Muscle of leg (tissue), 11 donors: Measurements from ENCODE around the gene RREB1. TPM values are rescaled to one million over a fixed set of nuclear protein-coding genes. Genes with fewer than 3 reads are reported as not detected.
"Not testable (repeated sequence)": the region's sequence is repeated elsewhere in the genome, so short reads cannot be mapped to it uniquely, and the experiment has no call there.

Source experiments
- DNase-seq: peaks from one replicate; pipeline ENCODE4 v3.0.0; 2013
- H3K27ac ChIP-seq: one replicate; pipeline ENCODE4 v1.5.1; 2013; ENCODE audit warnings: mild to moderate bottlenecking, low read length, control low read depth
- H3K27me3 ChIP-seq: one replicate; pipeline ENCODE4 v1.6.1; 2013; ENCODE audit warnings: low read length; ENCODE audit not compliant: control insufficient read depth, insufficient read depth
- H3K36me3 ChIP-seq: one replicate; pipeline ENCODE4 v1.6.1; 2013; ENCODE audit warnings: low read length; ENCODE audit not compliant: control insufficient read depth, insufficient read depth
- H3K4me1 ChIP-seq: one replicate; pipeline ENCODE4 v1.6.1; 2013; ENCODE audit warnings: low read length; ENCODE audit not compliant: control insufficient read depth, insufficient read depth
- H3K4me3 ChIP-seq: one replicate; pipeline ENCODE4 v1.5.1; 2013; ENCODE audit warnings: low read length, control low read depth
- H3K9me3 ChIP-seq: replicated peaks from 2 replicates; pipeline ENCODE4 v1.6.1; 2013; ENCODE audit warnings: low read depth, low read length; ENCODE audit not compliant: control insufficient read depth
- whole genome bisulfite sequencing: methylation state at CpG from one replicate; pipeline ENCODE4 v1.1.5; 2013; ENCODE audit warnings: missing lambda C conversion rate; ENCODE audit not compliant: insufficient coverage; 5-methylcytosine and 5-hydroxymethylcytosine counted together
- polyA plus RNA-seq, 8 donors: library from polyadenylated mRNA; unstranded; fragments of 120-200 nt; gene quantifications; one replicate each; pipeline versions ENCODE4 v1.2.1 to v1.2.3, GENCODE V29; 2013; ENCODE audit warnings: inconsistent platforms in 1 of 8, low replicate concordance in 1 of 8; ENCODE audit not compliant: insufficient read length in 8 of 8, insufficient read depth in 1 of 8
- total RNA-seq: library from RNA; stranded (reverse); fragments of 120-200 nt; gene quantifications from one replicate; pipeline ENCODE4 v1.2.4, GENCODE V29; 2013

RREB1 gene
- total and polyA plus RNA-seq, 9 donors: 12.2 to 21.4 (median 19.0) TPM

- no peak for DNase-seq
- Histone ChIP-seq H3K27ac (no peak overlapping the region), H3K9me3 (peaks cover 5% of the 10 kb centered on the region), H3K4me3 (no peak overlapping the region), H3K27me3 (no peaks in the 10 kb centered on the region), H3K36me3 (no peaks in the 10 kb centered on the region), H3K4me1 (peaks cover 20% of the 10 kb centered on the region)
- 97% methylated on average over 8 of the region's 8 CpGs for WGBS
Observed at GRCh38 chr6:7267071-7267465, 159.3 kb downstream of the RREB1 start.

GRCh38 chr6:7267466-7268091, 159.8 kb downstream of the RREB1 start:
- Histone ChIP-seq H3K27ac (no peak overlapping the region), H3K4me3 (no peak overlapping the region), H3K9me3 (peaks cover 5% of the 10 kb centered on the region), H3K27me3 (no peaks in the 10 kb centered on the region), H3K36me3 (no peaks in the 10 kb centered on the region), H3K4me1 (peaks cover 20% of the 10 kb centered on the region)
- 73% methylated on average over 8 of the region's 13 CpGs for WGBS
- DNase-seq: peak; percentile 46

DNA sequence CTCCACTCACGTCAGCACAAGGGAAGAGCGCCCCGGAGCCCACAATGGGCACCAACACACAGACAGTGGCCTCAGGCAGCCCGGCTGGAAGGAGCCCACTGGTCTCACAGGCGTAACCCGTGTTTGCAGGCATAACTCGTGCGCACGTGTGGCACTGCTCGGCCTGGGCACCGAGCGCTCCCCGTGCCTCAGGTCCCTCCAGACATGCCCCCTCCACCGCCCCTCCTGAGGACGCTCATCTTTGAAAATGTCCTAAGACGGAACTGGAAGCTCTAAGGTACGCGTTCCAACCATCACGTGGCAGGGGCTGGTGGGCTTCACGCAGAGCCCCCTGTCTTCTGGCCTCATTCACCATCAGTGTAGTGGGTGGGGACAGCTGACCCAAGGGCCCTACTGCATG, 160.6 kb downstream of the RREB1 start:
- WGBS: 93% methylated on average over 20 of the region's 20 CpGs
- H3K27me3 ChIP-seq: no peaks in the 10 kb centered on the region
- H3K27ac ChIP-seq: no peak overlapping the region
- H3K36me3 ChIP-seq: no peaks in the 10 kb centered on the region
- no peak overlapping the region for H3K4me3 ChIP-seq
- H3K9me3 ChIP-seq: peaks cover 5% of the 10 kb centered on the region
- no peak for DNase-seq
- peaks cover 20% of the 10 kb centered on the region for H3K4me1 ChIP-seq

- H3K4me3 ChIP-seq: no peak overlapping the region
- WGBS: 56% methylated on average over 16 of the region's 23 CpGs
- peak; percentile 59 for DNase-seq
- H3K4me1 ChIP-seq: peaks cover 20% of the 10 kb centered on the region
- no peaks in the 10 kb centered on the region for H3K36me3 ChIP-seq
- no peak overlapping the region for H3K27ac ChIP-seq
- H3K9me3 ChIP-seq: peaks cover 5% of the 10 kb centered on the region
- H3K27me3 ChIP-seq: no peaks in the 10 kb centered on the region
Observed at GRCh38 chr6:7268816-7269555, 161.2 kb downstream of the RREB1 start.

DNA sequence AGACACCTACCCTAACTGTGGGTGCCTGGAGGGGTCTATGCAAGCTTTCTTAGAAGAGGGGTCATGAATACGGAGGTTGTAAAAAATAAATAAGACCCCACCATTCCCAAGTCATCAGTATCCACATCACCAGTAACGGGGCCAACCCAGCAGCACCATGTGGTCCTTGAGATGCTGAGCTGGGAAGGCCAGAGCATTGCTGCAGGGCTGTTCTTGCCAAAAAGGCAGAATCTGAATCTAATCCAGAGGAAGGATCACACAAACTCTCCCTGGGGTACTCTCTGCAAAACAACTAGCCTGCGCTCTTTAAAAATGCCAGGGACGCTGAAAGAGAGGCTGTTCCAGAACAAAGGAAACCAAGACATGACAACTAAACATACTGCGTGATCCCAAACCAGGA, 162.1 kb downstream of the RREB1 start:
- no peak overlapping the region for H3K4me3 ChIP-seq
- WGBS: 50% methylated on average over 1 of the region's 5 CpGs

GRCh38 chr6:7270320-7271204, 162.8 kb downstream of the RREB1 start:
- no peak overlapping the region for H3K4me3 ChIP-seq
- H3K27me3 ChIP-seq: no peaks in the 10 kb centered on the region
- peak; percentile 7 for DNase-seq
- peaks cover 5% of the 10 kb centered on the region for H3K9me3 ChIP-seq
- H3K27ac ChIP-seq: no peak overlapping the region
- H3K36me3 ChIP-seq: no peaks in the 10 kb centered on the region
- WGBS: 90% methylated on average over 7 of the region's 16 CpGs
- peaks cover 20% of the 10 kb centered on the region for H3K4me1 ChIP-seq

More for the DNA sequence above, 162.1 kb downstream of the RREB1 start:
- DNase-seq: peak; percentile 69
- H3K27ac ChIP-seq: no peak overlapping the region
- peaks cover 20% of the 10 kb centered on the region for H3K4me1 ChIP-seq
- no peaks in the 10 kb centered on the region for H3K27me3 ChIP-seq
- H3K9me3 ChIP-seq: peaks cover 5% of the 10 kb centered on the region
- H3K36me3 ChIP-seq: no peaks in the 10 kb centered on the region

GRCh38 chr6:7271205-7271534, 163.4 kb downstream of the RREB1 start:
- Histone ChIP-seq H3K27ac (no peak overlapping the region), H3K4me3 (no peak overlapping the region)

GRCh38 chr6:7273709-7274108, 165.9 kb downstream of the RREB1 start:
- no peak for DNase-seq
- Histone ChIP-seq H3K27ac (no peak overlapping the region), H3K4me1 (peaks cover 10% of the 10 kb centered on the region), H3K4me3 (no peak overlapping the region), H3K36me3 (no peaks in the 10 kb centered on the region), H3K9me3 (no peaks in the 10 kb centered on the region), H3K27me3 (no peaks in the 10 kb centered on the region)
- WGBS: 84% methylated on average over 6 of the region's 10 CpGs

More at GRCh38 chr6:7271205-7271534, 163.4 kb downstream of the RREB1 start:
- peaks cover under 1% of the 10 kb centered on the region for H3K9me3 ChIP-seq
- H3K27me3 ChIP-seq: no peaks in the 10 kb centered on the region
- WGBS: 73% methylated on average over 8 of the region's 11 CpGs
- no peaks in the 10 kb centered on the region for H3K36me3 ChIP-seq
- no peak for DNase-seq
- peaks cover 21% of the 10 kb centered on the region for H3K4me1 ChIP-seq

DNA sequence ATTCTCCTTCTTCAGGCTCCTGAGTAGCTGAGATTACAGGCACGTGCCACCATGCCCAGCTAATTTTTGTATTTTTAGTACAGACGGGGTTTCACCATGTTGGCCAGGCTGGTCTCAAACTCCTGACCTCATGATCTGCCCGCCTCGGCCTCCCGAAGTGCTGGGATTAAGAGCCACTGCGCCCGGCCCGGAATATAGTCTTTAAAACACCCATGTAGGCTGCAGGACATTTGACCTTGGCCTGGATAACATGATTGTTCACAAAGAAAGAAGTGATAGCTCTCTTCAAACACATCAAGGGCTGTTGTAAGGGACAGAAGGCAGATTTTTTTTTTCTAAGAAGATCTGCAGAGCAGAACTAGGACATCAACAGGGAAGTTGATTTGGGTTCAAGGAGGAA, 166.8 kb downstream of the RREB1 start:
- DNase-seq, H3K4me1 ChIP-seq, H3K9me3 ChIP-seq, H3K27me3 ChIP-seq, H3K36me3 ChIP-seq, H3K4me3 ChIP-seq, H3K27ac ChIP-seq: not testable (repeated sequence)
- WGBS: 86% methylated on average over 4 of the region's 8 CpGs

DNA sequence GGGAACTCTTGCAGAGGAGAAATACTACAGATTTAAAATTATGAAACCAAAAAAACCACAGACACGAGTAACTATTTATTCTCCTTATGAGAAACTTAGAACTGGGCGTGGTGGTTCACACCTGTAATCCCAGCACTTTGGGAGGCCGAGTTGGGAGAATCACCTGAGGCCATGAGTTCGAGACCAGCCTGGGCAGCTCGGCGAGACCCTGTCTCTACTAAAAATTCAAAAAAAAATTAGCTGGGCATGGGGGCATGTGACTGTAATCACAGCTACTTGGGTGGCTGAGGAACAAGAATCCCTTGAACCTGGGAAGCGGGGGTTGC, 168.4 kb downstream of the RREB1 start:
- no peaks in the 10 kb centered on the region for H3K27me3 ChIP-seq
- H3K27ac ChIP-seq: no peak overlapping the region
- no peak for DNase-seq
- H3K4me1 ChIP-seq: peaks cover 2% of the 10 kb centered on the region
- WGBS: 70% methylated on average over 6 of the region's 7 CpGs
- H3K36me3 ChIP-seq: no peaks in the 10 kb centered on the region
- no peak overlapping the region for H3K4me3 ChIP-seq
- H3K9me3 ChIP-seq: no peaks in the 10 kb centered on the region
